Activated CD4-positive, alpha-beta T cell treated with anti-CD3 and anti-CD28 coated beads for 1 hour (primary cell): ENCODE data around the gene MAPK9.
A peak's percentile ranks its signal among the peaks of the same experiment; 100 is the strongest.

Source experiments
- DNase-seq: peaks from one replicate; pipeline ENCODE4 v3.0.0-alpha.2; 2020

Gene MAPK9

DNA sequence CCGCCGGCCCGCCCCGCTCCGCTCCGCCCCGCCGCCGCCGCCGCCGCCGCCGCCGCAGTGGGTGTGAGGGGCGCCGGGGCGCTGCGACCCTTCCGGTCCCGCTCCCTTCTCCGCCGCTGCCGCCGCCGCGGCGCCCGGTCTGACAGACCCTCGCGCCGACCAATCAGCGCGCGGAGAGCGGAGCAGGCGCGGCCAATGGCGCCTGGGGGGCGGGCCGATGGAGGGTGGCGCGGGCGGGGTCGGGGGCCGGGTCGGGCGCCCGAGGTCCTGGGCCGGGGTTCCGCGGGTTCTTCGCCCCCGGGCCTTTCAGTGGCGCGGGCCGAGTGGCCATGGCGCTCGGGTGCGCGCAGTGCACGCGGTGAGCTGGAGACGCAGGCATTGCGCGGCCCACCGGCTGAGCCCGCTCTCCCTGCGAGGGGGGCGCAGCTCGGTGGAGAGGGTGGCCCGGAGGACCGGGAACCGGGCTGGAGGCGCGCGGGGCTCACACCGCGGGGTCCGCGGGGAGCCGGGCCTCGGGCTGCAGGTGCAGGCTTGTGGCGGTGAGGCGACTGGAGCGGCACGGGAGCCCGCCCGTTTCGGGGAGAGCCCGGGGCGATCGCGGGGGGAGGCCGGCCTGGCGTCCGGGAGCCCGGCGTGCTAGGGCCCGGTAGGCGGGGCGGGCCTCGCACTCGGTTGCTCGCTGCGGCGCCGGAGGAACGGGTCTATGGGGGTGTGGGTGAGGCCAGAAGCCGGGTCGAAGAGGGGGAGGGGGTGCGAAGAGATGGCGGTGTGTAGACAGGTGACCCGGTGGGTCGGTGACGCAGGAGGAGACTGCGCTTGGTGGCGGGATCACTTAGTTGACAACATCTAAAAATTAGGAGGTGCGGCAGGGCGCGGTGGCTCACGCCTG lies at the start of gene MAPK9:
Gene MAPK9, minus strand, starts transcription at position 141 of the 889 bp plus-strand sequence. CDS start 11,522 bp downstream, outside the sequence.
- DNase-seq: peak; percentile 74

DNA sequence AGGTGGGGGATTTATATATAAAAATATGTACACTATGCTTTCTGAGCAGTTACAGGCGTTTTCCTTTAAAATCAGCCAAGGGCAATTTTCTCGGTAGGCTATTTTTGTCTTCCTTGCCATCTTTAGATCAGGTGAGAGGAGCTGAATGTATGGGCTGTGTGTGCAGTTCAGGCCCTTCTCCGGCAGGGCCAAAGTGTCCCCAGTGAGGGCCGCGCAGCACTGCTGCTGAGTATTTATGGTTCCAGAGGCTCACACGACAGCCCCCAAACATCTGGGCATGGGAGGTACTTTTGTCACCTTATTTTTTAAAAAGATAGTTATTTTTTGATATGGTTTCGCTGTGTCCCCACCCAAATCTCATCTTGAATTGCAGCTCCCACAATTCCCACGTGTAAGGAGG lies 49.7 kb upstream of the MAPK9 start:
- DNase-seq: no peak

DNA sequence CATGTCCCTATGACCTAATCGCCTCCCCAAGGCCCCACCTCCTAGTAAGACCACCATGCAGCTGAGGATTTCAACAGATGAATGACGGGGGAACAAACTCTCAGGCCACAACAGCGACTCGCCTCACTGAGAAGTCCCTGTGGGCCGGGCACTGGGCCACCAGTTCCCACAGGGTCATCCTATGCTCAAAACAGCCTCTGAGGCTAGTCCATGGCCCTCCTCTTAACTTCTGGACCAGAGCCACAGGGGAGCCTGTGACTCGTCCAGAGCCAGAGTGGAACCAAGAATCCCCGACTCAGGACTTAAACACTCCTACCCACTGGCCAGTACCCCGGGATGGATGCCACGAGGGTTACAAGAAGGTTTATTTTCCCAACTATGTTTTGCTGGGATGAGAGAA lies 49.0 kb upstream of the MAPK9 start:
- DNase-seq: no peak

DNA sequence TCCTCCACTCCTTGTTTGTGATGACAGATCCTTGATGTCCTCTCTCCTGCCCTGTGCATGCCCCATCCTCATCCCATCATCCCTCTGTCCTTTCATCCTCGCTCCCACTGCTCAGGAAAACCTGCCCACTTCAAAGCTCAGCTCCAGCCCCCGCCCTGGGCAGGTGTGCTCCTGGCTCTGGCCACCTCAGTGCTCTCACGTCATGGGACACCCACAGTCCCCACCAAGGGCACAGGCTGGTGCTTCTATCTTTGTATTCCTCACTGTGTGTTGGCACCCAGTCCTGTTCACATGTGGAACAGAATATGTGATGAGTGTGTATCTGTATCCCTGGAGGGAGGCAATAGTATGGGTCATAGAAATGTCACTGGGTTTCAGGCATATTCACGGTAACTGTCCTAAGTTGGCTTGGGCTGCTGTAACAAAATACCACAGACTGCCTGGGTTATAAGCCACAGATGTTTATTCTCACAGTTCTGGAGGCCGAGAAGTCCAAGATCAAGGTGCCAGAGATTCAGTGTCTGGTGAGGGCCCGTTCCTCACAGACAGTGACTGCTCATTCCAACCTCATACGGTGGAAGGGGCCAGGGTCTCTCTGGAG lies 47.8 kb upstream of the MAPK9 start:
- no peak for DNase-seq

DNA sequence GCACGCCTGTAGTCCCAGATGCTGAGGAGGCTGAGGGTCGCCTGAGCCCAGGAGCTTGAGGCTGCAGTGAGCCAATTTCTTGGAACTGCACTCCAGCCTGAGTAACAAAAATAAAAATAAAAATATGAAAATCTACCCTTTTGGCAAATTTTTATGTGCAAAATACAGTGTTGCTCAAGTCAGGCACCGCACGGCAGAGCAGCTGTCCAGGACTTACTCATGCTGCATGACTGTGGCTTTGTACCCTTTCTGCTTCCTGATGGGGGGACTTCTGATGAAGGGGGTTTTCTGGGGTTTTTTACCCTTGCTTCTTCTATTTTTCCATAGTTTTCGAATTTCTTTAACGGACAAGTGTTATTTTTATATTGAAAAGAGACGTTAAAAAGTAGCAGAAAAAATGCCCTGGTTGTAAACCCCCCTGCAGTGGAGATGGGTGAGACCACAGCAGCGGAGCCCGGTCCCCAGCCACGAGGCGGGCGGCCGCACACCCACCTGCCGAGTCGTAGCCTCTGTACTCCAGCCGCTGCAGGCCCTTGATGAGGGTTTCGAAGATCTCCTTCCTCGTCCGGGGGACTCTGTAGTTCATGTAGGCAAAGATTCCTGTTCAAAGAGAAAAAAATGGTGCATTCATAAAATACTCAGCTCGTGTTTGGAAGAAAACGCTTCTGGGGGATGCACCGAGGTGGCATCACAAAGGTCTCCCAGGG lies 46.3 kb upstream of the MAPK9 start:
- DNase-seq: no peak

DNA sequence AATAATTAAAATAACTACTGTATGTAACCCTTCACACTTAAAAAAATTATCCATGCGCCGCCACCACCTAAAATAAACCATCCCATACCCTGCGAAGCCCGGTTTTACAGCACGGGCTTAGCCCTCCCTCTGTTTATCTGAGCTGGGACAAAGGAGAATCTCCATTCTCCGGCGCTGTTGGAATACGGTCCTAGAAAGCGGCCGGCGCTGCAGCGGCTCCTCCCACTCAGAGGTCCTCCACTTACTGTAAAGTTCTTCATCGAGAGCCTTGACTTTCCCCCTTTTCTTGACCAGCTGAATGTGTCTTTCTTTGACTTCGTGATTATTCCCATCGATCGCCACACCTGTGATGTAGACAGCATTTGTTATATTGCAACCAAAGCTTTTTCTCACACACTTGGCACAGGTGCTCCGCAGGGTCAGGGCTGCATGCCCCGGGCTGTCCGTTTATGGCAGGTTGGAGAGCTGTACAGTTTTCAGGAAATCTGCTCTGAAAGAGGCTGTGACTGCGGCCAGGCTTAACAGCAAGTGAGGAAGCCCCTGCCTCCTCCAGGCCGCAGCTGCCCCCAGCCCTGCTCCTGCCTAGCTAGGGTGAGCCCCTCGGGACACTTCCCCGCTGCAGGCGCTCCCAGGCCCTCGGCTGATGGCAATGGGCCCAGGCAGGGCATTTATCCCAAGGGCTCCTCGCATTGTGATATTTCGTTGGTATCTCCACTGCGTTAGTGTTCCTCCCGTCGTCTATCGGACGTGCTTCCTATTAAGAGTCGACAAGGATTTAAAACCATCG lies 44.5 kb upstream of the MAPK9 start:
- no peak for DNase-seq

DNA sequence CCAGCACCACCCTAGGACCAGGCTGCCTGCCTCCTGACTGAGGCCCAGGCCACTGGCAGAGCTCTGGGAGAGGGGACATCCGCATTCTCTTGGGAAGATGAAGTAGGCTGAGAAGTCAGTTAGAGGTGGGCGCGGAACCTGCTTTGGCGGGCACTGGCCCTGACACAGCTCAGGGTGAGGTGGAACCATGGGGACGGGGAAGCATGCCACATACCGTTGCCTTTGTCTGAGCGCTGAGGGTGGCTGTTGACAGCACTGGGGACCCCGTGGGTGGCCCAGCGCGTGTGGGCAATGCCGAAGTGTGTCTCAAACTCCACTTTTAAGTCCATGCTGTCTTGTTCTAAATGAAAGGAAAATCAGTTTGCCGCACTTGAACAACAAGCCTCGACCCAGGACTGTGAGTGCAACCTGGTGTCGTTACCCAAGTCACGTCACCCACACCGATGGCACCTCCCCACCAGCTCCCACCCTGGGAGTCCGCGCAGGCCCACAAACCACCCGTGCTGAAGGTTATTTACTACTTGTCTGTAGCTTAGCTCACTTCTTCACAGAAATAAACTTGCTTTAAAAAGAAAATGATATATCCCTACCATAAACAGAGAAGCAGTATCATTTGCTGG lies 43.8 kb upstream of the MAPK9 start:
- no peak for DNase-seq

DNA sequence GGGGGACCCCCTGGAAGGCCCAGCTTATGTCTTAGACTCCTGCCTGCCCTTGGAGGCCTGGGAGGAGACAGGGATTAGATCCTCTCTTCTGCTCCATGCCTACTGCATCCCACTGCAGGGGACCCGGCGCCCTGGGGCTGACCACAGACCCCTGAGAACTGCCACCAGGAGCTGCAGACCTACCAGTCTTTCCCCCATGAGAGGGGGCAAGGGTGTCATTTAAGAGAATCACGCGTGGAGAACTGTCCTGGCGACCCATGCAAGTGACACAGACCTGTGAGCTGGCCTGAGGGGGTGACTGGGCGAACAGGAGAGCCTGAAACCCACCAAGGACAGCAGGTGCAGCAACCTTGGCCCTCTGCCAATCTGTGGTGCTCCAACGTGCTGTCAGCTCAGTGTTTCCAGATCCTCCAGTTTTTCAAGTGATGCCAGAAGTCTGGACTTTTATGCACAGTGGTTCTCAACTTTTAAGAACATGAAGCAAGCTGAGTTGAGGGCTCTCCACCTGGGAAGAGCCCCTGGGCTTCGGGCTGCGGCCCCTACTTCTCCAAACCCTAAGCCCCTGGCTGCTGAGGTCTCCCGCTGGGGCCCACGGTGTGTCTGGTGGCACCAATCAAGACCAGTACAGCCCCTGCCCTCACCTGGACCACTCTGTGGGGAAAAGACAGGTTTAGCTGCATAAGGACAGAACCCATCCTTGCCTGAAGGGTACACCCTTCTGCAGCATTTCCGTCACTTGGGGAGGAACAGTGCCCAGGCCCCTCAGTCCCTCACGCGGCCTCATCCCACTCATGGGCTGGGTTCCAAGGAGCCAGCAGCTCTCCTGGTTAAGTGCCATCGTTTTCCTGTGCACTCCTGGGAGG lies 43.1 kb upstream of the MAPK9 start:
- no peak for DNase-seq

DNA sequence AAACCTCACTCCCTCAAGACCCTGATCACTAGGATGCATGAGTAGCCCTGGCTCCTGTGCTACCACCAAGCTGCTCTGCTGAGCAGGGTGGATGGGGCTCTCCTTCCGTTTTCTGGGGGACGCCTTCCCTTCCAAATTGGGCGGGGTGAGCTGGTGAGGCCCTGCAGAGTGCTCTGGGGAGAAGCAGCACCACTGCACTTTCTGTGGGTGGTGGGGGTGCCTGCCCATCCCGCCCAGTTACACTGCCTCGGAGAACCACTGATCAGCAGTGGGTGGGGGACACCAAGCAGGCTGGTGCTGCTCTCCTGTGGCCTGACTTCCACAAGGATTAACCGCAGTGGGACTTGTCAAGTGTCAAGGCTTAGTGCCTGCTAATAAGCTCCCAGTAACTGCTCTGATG lies 42.3 kb upstream of the MAPK9 start:
- DNase-seq: no peak

DNA sequence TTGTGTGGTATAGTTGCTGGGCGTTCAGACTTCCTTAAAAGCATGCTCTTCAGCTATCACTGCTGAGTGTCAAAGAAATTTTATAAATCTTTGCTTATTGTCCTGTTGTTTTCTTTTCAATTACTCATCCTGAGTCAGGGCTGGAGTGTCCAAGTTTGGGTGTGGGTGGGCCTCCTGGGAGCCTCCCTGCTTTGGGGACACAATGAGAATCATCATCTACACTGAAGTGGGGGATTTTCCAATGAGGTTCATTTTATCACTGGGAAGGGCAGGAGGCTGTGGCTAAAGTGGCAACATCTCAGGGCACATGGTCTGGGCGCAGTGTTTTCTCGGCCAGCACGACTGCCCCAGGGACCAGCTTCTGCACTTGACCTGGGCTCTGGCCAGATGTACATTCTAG lies 41.8 kb upstream of the MAPK9 start:
- DNase-seq: no peak

DNA sequence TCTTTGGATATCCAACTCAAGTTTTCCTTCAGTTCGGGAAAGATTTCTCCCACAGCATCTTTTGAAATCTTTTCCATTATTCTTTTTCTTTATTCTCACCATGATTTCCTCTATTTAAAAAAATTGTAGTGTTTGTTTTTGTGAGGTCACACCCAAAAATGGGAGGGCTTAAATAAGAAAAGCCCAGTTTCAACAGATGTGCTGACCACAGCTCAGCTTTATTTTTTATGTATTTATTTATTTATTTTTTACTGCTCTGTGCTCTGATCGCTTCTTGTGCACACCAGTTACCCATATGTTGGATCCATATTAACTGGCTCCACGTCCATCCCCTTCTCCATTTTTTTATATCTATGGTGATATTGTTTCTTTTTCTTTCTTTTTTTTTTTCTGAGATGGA lies 41.0 kb upstream of the MAPK9 start:
- no peak for DNase-seq

DNA sequence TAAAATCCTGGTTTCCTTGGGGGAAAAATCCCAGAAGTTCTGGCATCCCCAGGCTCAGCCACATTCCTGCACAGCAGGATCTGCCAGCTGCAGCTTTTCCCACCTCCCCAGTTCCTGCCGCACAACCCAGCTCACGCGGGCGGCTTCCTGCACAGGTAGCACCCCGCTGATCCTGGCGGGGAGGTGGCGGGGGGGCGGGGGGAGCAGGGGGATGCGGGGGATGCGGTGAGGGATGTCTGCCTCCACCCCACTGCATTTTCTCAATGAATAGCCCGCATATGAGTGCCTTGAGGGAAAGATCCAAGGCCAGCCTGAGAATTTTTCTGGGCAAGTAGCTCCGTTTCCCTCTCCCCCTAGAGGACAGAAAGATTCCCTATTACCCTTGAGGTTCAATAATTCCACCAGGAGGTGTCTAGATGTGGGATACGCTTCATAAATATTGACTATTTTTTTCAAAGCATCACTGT lies 40.2 kb upstream of the MAPK9 start:
- DNase-seq: no peak

DNA sequence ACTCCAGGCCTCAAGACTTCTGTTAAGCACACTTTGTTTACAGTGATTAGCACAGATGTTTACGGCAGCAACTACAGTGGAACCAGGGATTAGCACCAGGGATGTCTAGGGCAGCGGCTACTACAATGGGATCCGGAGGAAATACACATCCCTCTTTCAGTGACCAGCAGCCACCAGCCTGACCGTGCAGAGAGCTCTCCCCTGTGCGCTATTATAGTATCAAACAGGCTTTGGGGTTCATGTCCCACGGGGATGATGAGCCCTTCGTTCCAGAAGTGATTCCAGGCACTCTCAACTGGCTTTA lies 39.7 kb upstream of the MAPK9 start:
- DNase-seq: no peak

DNA sequence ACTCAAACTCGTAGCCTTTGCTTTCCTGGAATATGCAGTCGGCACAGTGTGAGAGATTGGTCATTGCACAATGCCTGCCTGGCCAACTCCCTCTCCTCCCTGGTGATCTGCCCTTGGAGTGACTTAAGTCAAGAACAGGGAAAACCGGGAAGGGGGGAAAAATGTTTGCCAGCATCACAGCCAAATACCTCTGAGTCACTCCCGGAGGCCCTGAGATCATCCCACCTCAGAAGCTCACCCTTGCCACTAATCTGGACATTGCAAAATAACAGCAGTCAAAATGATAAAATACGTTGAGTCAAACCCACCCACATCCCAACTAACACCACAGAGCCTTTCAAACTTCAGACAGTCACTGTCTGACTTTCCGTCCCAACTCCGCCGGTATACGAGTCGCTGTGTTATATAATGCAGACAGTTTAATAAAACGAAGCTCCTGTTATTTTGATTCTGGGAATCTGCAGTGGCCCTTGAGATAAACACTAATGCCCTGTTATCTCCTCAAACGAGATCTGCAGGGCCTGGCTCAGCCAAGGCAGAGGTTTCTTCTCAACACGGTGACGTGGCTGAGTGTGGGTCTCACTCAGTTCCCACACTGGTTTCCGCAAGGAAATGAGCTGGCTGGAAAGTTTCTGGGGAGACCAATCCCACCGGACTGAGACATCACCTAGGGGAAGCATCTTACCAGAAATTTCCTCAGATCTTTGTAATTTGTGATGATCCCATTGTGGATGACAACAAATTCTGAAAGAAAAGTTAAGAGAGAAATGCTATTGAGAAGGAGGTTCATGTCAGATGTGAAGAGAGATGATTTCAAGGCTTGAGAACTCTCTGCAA lies 39.1 kb upstream of the MAPK9 start:
- no peak for DNase-seq

DNA sequence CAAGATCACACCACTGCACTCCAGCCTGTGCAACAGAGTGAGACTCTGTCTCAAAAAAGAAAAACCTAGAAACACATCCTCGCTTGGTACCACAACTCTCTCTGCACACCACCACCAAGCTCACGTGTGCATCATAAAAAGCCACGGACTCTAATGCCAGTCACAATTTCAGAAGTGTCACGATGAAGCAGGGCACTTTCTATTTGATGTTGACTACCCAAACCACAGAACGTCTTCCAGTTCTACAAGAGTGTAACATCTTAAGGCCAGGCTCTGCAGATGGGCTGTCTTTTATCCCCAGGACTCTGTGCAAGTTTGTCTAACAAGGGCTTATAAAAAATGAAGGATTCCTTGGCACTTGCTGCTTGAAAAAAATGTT lies 38.4 kb upstream of the MAPK9 start:
- no peak for DNase-seq

DNA sequence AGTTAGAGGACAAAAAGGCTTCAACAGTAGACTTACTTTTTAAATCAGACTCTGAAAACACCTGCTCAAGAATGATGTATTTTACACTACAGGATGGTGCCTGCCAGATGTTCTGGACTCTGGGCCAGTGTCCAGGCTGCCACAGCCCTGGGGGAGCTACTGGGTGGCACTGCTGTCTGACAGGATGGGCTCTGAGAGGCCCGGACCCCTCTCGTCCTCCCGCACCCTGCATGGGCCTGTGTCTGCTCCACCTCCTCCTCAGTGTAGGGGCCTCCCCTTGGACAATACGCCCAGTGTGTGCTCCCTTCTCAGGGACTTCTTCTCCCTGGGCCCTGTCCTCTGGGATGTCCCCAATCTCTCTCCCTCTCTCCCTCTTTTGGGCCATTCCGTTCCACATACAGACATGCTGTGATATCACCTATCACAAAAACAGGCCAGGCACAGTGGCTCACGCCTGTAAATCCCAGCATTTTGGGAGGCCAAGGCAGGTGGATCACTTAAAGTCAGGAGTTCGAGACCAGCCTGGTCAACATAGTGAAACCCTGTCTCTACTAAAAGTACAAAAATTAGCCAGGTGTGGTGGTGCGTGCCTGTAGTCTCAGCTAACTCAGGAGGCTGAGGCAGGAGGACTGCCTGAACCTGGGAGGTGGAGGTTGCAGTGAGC lies 37.9 kb upstream of the MAPK9 start:
- no peak for DNase-seq

DNA sequence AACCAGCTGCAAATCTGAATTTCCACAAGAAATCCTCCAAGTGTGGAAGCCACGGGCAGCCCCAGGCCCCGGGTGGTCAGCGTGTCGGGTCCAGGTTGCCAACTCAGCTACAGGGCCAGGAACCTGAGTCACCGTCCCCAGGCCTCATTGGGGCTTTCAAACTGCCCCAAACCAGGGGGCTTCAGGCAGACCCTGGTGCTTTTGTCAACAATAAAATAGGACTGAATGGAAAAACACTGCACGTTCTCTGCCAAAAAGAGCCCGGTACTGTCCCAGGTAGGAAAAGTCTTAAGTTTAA lies 37.2 kb upstream of the MAPK9 start:
- DNase-seq: no peak

DNA sequence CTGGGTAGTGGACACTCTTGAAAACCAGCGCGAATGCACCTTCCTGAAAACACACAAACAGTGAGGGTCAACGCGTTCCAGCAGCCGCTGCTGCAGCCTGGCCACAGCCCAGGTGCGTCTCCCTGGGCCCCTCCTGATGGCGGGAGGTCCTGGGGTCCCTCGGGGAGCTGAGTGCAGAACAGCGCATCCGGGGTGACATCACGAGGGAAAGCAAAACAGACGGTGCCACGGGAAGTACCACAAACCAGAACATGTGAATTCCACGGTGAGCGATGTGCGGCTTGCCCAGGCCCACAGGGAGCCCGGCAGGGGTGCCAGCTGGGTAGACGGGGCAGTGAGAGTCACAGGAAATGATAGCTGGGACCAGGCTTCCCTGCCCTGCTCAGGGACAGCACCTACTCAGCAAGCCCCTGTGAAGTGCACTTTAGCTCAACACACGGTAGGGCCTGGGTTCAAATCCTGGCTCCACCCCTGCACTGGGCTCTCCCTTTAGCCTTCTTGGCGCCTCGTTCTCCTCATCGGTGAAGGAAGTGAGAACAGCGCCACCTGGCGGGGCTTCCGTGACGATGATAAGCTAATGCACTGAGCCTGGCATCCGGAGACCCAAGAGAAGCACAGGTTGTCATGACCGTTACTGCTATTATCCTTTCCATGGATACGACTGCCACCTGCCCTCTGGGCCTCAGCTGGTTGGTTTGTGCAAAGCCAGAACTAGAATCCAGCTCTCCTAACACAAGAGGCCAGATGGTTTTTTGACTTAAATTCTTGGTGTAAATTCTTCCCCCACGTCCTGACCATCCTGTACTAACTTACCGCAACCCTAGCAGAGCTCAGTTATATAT lies 36.6 kb upstream of the MAPK9 start:
- DNase-seq: peak; percentile 74

DNA sequence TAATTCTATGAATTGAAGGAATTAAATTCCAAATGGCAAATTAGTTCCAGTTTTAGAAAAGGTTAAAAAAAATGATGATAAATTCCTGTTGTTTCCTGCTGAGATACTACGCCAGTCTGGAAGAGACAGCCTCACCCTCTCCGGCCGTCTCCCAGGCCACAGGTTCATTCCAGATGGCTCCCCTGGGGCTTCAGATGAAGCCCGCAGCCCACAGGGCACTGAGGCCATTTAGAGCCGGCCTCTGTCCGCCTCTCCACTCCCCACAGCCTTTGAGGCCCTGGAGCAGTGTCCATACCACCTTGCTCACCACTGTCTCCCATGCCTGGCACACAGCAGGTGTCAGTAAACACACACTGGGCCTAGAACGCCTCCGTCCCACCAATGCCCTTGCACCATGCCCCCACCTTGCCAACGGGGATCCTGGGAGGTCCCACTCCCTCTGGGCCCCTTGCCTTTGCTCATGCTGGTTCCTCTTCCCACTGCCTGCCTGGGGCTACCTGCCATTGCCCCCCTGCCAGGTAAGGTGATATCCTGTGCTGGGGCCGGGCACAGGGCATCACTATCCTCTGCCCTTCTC lies 35.2 kb upstream of the MAPK9 start:
- DNase-seq: no peak
